H1 (cell line): ENCODE results near the gene ATXN3. TPM values are rescaled to one million over a fixed set of nuclear protein-coding genes. Genes with fewer than 3 reads are reported as not detected.

ENCODE experiments used
- CTCF ChIA-PET: fragments of 300-600 bp; sonication (Branson Sonifier 250); formaldehyde crosslinking; loops from one replicate; lab custom pipeline; 2021; ENCODE audit not compliant: partially characterized antibody; lab: Charles Lee
- POLR2A ChIA-PET: fragments of 300-600 bp; sonication (Branson Sonifier 250); formaldehyde crosslinking; loops from one replicate; lab custom pipeline; 2021; ENCODE audit warnings: inconsistent platforms; ENCODE audit not compliant: partially characterized antibody; lab: Charles Lee
- DNase-seq, 2 experiments: peaks; one replicate each; pipeline versions ENCODE4 v3.0.0 to v3.0.0-alpha.2; 2010 to 2022; ENCODE audit warnings: low spot score in 2 of 2, low read depth in 1 of 2, mixed read lengths in 1 of 2
- FAIRE-seq: peaks from 2 replicates; lab custom pipeline; 2011; peaks lifted over from hg19 to GRCh38; lab: Jason Lieb, UNC
- H2AFZ ChIP-seq: 2 replicates; pipeline ENCODE4 v1.8.1; 2012; ENCODE audit warnings: low read length, inconsistent platforms
- H2AK5ac ChIP-seq: 2 replicates; pipeline ENCODE4 v1.6.1; 2013; ENCODE audit warnings: low read depth, low read length
- H2BK120ac ChIP-seq: replicated peaks from 2 replicates; pipeline ENCODE3; 2013; ENCODE audit warnings: low read depth, low read length, inconsistent platforms
- H2BK12ac ChIP-seq: 2 replicates; pipeline ENCODE4 v1.6.1; 2013; ENCODE audit warnings: low read depth, low read length
- H2BK15ac ChIP-seq: 2 replicates; pipeline ENCODE4 v1.6.1; 2013; ENCODE audit warnings: low read length
- H2BK20ac ChIP-seq: 2 replicates; pipeline ENCODE4 v1.6.1; 2013; ENCODE audit warnings: low read length
- H2BK5ac ChIP-seq: 2 replicates; pipeline ENCODE4 v1.6.1; 2013; ENCODE audit warnings: low read depth, low read length
- H3K14ac ChIP-seq: 2 replicates; pipeline ENCODE4 v1.6.1; 2013; ENCODE audit warnings: inconsistent platforms; ENCODE audit not compliant: insufficient read length
- H3K18ac ChIP-seq: 2 replicates; pipeline ENCODE4 v1.6.1; 2013; ENCODE audit warnings: low read length; ENCODE audit errors: extremely low read depth
- H3K23ac ChIP-seq: 2 replicates; pipeline ENCODE4 v1.6.1; 2013; ENCODE audit warnings: inconsistent platforms; ENCODE audit not compliant: insufficient read length
- H3K23me2 ChIP-seq: 2 replicates; pipeline ENCODE4 v1.6.1; 2013; ENCODE audit warnings: low read depth, low read length
- H3K27ac ChIP-seq: 2 replicates; pipeline ENCODE4 v1.6.1; 2011; ENCODE audit warnings: low read depth, low read length, inconsistent platforms
- H3K27me3 ChIP-seq, 4 experiments: replicated peaks in 1 of 4; 1 replicate in 1 of 4; 2 replicates in 3 of 4; pipeline versions ENCODE4 v1.6.1 to v1.8.1; 2011 to 2013; ENCODE audit warnings: low read length in 3 of 4, mild to moderate bottlenecking in 3 of 4, inconsistent platforms in 2 of 4, mixed read lengths in 2 of 4, moderate library complexity in 1 of 4; ENCODE audit not compliant: control insufficient read depth in 3 of 4, insufficient read depth in 3 of 4; ENCODE audit errors: extremely low read depth in 1 of 4
- H3K36me3 ChIP-seq, 4 experiments: 2 replicates each; pipeline versions ENCODE4 v1.6.1 to v1.8.1; 2011 to 2013; ENCODE audit warnings: mild to moderate bottlenecking in 4 of 4, low read length in 3 of 4, moderate library complexity in 2 of 4, control low read depth in 1 of 4, inconsistent platforms in 1 of 4; ENCODE audit not compliant: insufficient read depth in 4 of 4, control insufficient read depth in 2 of 4
- H3K4ac ChIP-seq: replicated peaks from 2 replicates; pipeline ENCODE3; 2013; ENCODE audit warnings: low read length, low read depth, mixed read lengths, inconsistent platforms; ENCODE audit not compliant: insufficient read length
- H3K4me1 ChIP-seq, 4 experiments: replicated peaks in 1 of 4; 1 replicate in 1 of 4; 2 replicates in 3 of 4; pipeline versions ENCODE4 v1.6.1 to v1.8.1; 2011 to 2013; ENCODE audit warnings: low read length in 3 of 4, inconsistent platforms in 2 of 4, mixed read lengths in 1 of 4; ENCODE audit not compliant: insufficient read depth in 4 of 4, control insufficient read depth in 3 of 4
- H3K4me2 ChIP-seq, 2 experiments: 2 replicates each; pipeline versions ENCODE4 v1.6.1 to v1.8.1; 2011 to 2013; ENCODE audit warnings: low read depth in 2 of 2, low read length in 2 of 2, control low read depth in 1 of 2, inconsistent platforms in 1 of 2, mild to moderate bottlenecking in 1 of 2; ENCODE audit not compliant: insufficient read depth in 1 of 2
- H3K4me3 ChIP-seq, 4 experiments: fragments of 200-600, 300-600 bp in 1 of 4; sonication (generic), shearing (Covaris generic), sonication (Bioruptor Twin) in 1 of 4; 2 replicates each; pipeline versions ENCODE4 v1.5.1 to v1.8.1; 2011 to 2016; ENCODE audit warnings: low read length in 4 of 4, low read depth in 3 of 4, control low read depth in 2 of 4, inconsistent platforms in 2 of 4, mild to moderate bottlenecking in 2 of 4, mixed read lengths in 1 of 4, moderate library complexity in 1 of 4; ENCODE audit not compliant: insufficient read depth in 2 of 4; ENCODE audit errors: extremely low read depth in 1 of 4
- H3K56ac ChIP-seq: replicated peaks from 2 replicates; pipeline ENCODE3; 2013; ENCODE audit warnings: low read depth, mild to moderate bottlenecking, mixed read lengths, low read length, inconsistent platforms; ENCODE audit not compliant: insufficient read length
- H3K79me1 ChIP-seq: 2 replicates; pipeline ENCODE4 v1.6.1; 2013; ENCODE audit warnings: low read depth, low read length, control low read depth
- H3K79me2 ChIP-seq, 2 experiments: 2 replicates each; pipeline versions ENCODE4 v1.6.1 to v1.8.1; 2012 to 2013; ENCODE audit warnings: low read length in 2 of 2, mild to moderate bottlenecking in 2 of 2, inconsistent platforms in 1 of 2; ENCODE audit not compliant: insufficient read depth in 2 of 2, control insufficient read depth in 1 of 2
- H3K9ac ChIP-seq, 4 experiments: replicated peaks in 1 of 4; 1 replicate in 1 of 4; 2 replicates in 3 of 4; pipeline versions ENCODE4 v1.6.1 to v1.8.1; 2011 to 2013; ENCODE audit warnings: low read depth in 3 of 4, low read length in 3 of 4, control low read depth in 2 of 4, mild to moderate bottlenecking in 2 of 4, moderate library complexity in 2 of 4, inconsistent platforms in 1 of 4; ENCODE audit errors: extremely low read depth in 1 of 4
- H3K9me3 ChIP-seq, 2 experiments: 2 replicates each; pipeline versions ENCODE4 v1.6.1 to v1.8.1; 2012 to 2013; ENCODE audit warnings: mild to moderate bottlenecking in 2 of 2, moderate library complexity in 2 of 2, control low read depth in 1 of 2, inconsistent platforms in 1 of 2, low read depth in 1 of 2, low read length in 1 of 2, mixed read lengths in 1 of 2; ENCODE audit not compliant: insufficient read depth in 2 of 2
- H4K20me1 ChIP-seq, 2 experiments: replicated peaks in 1 of 2; 2 replicates each; pipeline versions ENCODE3 to v1.8.1; 2011 to 2013; ENCODE audit warnings: inconsistent platforms in 2 of 2, low read length in 2 of 2, mild to moderate bottlenecking in 1 of 2; ENCODE audit not compliant: insufficient read depth in 2 of 2, control insufficient read depth in 1 of 2
- H4K5ac ChIP-seq: 2 replicates; pipeline ENCODE4 v1.6.1; 2013; ENCODE audit warnings: low read length, low read depth, mixed read lengths, inconsistent platforms; ENCODE audit not compliant: insufficient read length
- H4K8ac ChIP-seq: 2 replicates; pipeline ENCODE4 v1.8.0; 2013; ENCODE audit warnings: mild to moderate bottlenecking, moderate library complexity, low read length, inconsistent platforms; ENCODE audit not compliant: insufficient read depth; ENCODE audit errors: extremely low read depth
- H4K91ac ChIP-seq: replicated peaks from 2 replicates; pipeline ENCODE3; 2013; ENCODE audit warnings: low read length, mixed read lengths, inconsistent platforms; ENCODE audit not compliant: insufficient read length
- CBX8 ChIP-seq: fragments of 300-800, 300-1000 bp; sonication (generic); IDR thresholded peaks from 2 replicates; pipeline ENCODE4 v1.7.1; 2016; ENCODE audit warnings: low read depth, low read length, borderline replicate concordance
- CEBPB ChIP-seq: IDR thresholded peaks from 2 replicates; pipeline ENCODE4 v1.6.1; 2012; ENCODE audit warnings: low read depth, low read length
- E2F6 ChIP-seq: IDR thresholded peaks from 2 replicates; pipeline ENCODE4 v1.6.1; 2012; ENCODE audit warnings: inconsistent platforms
- GABPA ChIP-seq: IDR thresholded peaks from 2 replicates; pipeline ENCODE4 v1.6.1; 2011; ENCODE audit warnings: mild to moderate bottlenecking, low read length, moderate library complexity, borderline replicate concordance; ENCODE audit not compliant: insufficient read depth
- HDAC2 ChIP-seq, 2 experiments: fragments of 300-600 bp in 1 of 2; sonication (generic) in 1 of 2; IDR thresholded peaks; 2 replicates each; pipeline ENCODE4 v1.6.1; 2011 to 2012; ENCODE audit warnings: low read depth in 2 of 2, low read length in 2 of 2, mild to moderate bottlenecking in 2 of 2, moderate library complexity in 2 of 2, borderline replicate concordance in 1 of 2, inconsistent platforms in 1 of 2
- MAX ChIP-seq: IDR thresholded peaks from 2 replicates; pipeline ENCODE4 v1.6.1; 2012; ENCODE audit warnings: inconsistent platforms
- PHF8 ChIP-seq: fragments of 200-600 bp; sonication (generic); conservative IDR thresholded peaks from 2 replicates; pipeline ENCODE4 v1.7.1; 2012; ENCODE audit warnings: low read depth, mild to moderate bottlenecking, inconsistent platforms, low read length, moderate library complexity
- POU5F1 ChIP-seq: IDR thresholded peaks from 2 replicates; pipeline ENCODE4 v1.6.1; 2011; ENCODE audit warnings: low read depth, mild to moderate bottlenecking, low read length, moderate library complexity
- RBBP5 ChIP-seq: IDR thresholded peaks from 2 replicates; pipeline ENCODE4 v1.7.1; 2012; ENCODE audit warnings: low read depth, mild to moderate bottlenecking, inconsistent platforms, low read length, moderate library complexity, borderline replicate concordance
- RFX5 ChIP-seq: IDR thresholded peaks from 2 replicates; pipeline ENCODE4 v1.6.1; 2011; ENCODE audit warnings: low read depth, low read length, improper control_type of control experiment, borderline replicate concordance
- SRF ChIP-seq: IDR thresholded peaks from 2 replicates; pipeline ENCODE4 v1.6.1; 2011; ENCODE audit warnings: mild to moderate bottlenecking, low read depth, low read length, moderate library complexity
- YY1 ChIP-seq: IDR thresholded peaks from 2 replicates; pipeline ENCODE4 v1.6.1; 2011; ENCODE audit warnings: low read depth, mild to moderate bottlenecking, low read length
- ZNF274 ChIP-seq: IDR thresholded peaks from 2 replicates; pipeline ENCODE4 v1.7.0; 2012; ENCODE audit warnings: low read length, borderline replicate concordance; ENCODE audit errors: extremely low read depth
- WGBS, 2 experiments: shearing (Covaris generic) in 1 of 2; methylation state at CpG; one replicate each; pipeline versions ENCODE4 v1.1.6 to v1.1.7; 2013 to 2015; ENCODE audit warnings: low lambda C conversion rate in 2 of 2, mixed read lengths in 2 of 2, inconsistent platforms in 1 of 2, low coverage in 1 of 2, missing lambda C conversion rate in 1 of 2; ENCODE audit not compliant: insufficient replicate concordance in 2 of 2, insufficient coverage in 1 of 2, insufficient read length in 1 of 2; ENCODE audit errors: extremely low coverage in 1 of 2, missing lambda C conversion rate in 1 of 2; 5-methylcytosine and 5-hydroxymethylcytosine counted together
- polyA plus RNA-seq, 7 experiments: library from polyadenylated mRNA; depleted of rRNA in 3 of 7; stranded (reverse) in 5 of 7; unstranded in 2 of 7; fragments of >200 nt in 5 of 7; fragments of 200-250 nt in 2 of 7; gene quantifications; 1 replicate in 5 of 7; 2 replicates in 1 of 7; 4 replicates in 1 of 7; pipeline versions ENCODE4 v1.2.1 to v1.2.3, GENCODE V29; 2011 to 2013; ENCODE audit warnings: missing spikeins in 2 of 7, mixed read lengths in 2 of 7
- total RNA-seq: library from RNA; stranded (reverse); fragmentation: NEBNext Ultra II Directional; extraction: Animal tissue kit (Norgen Biotek cat#: 25700); gene quantifications from 2 replicates; pipeline ENCODE4 v1.2.1, GENCODE V29; 2021

The ATXN3 gene
- total and polyA plus RNA-seq, 2 of the 8 experiments (the other 6 are each of a cell fraction or from before 2014, with no cell fraction given) = 8.8 to 37.2 TPM

- Histone ChIP-seq H4K91ac (no peak overlapping the region), H3K9me3 (no peaks in the 10 kb centered on the region), H2BK20ac (no peak overlapping the region), H3K56ac (no peak overlapping the region), H3K14ac (no peak overlapping the region), H4K20me1 (peaks cover 0 to 2% of the 10 kb centered on the region in 2 experiments), H4K8ac (no peak overlapping the region), H3K36me3 (peaks cover 21 to 84% (median 54%) of the 10 kb centered on the region in 4 experiments), H2BK15ac (no peak overlapping the region), H3K23ac (no peak overlapping the region), H3K9ac (no peak overlapping the region), H4K5ac (no peak overlapping the region), H3K4me1 (no peaks in the 10 kb centered on the region), H3K4me2 (no peak overlapping the region), H3K18ac (no peak overlapping the region), H2BK120ac (no peak overlapping the region), H3K4me3 (no peak overlapping the region), H3K4ac (no peak overlapping the region), H3K79me2 (no peaks in the 10 kb centered on the region), H2BK12ac (no peak overlapping the region), H3K27me3 (no peaks in the 10 kb centered on the region), H3K23me2 (no peaks in the 10 kb centered on the region), H2AFZ (no peak overlapping the region), H3K79me1 (no peaks in the 10 kb centered on the region; the same call in 1 of the 2 replicates), H2BK5ac (no peak overlapping the region), H3K27ac (no peak overlapping the region), H2AK5ac (no peak overlapping the region)
- DNase-seq = no peak
- POLR2A ChIA-PET = interaction anchor here (1.0 to 1.9 kb wide), 2 partner anchors 9 to 24 kb away, joined by 3 to 5 read pairs; partner anchors contain the start of genes CPSF2 and NDUFB1
- whole genome bisulfite sequencing, 2 experiments = 96% methylated on average over 2 of the region's 2 CpGs; no CpG with 5 or more reads in 1 of the 2 experiments
- CTCF ChIA-PET = interaction anchor here (0.6 to 1.5 kb wide), 2 partner anchors 11 to 67 kb away, joined by 3 read pairs; no protein-coding TSS in a partner anchor
- no peak for FAIRE-seq
- TF ChIP-seq E2F6 (no peak), ZNF274 (no peak), CEBPB (no peak), RBBP5 (no peak), POU5F1 (no peak), RFX5 (no peak), GABPA (no peak), MAX (no peak), PHF8 (no peak), YY1 (no peak), SRF (no peak), CBX8 (no peak), HDAC2 (IDR thresholded peaks at IDR 0.05; ENCODE audit: borderline replicate concordance in 1 of 2, low read depth in 2 of 2, low read length in 2 of 2) (no peak)
Observed at GRCh38 chr14:92144708-92145107, 38.3 kb upstream of the ATXN3 start.
